GM19397 (cell line): ENCODE measurements around the gene MORC1.

ENCODE experiments used
- ATAC-seq: cut with Tn5 transposase; IDR thresholded peaks from one replicate; pipeline ENCODE4 v1.9.1; 2021; ENCODE audit warnings: mild to moderate bottlenecking, moderate library complexity; ENCODE audit not compliant: unreplicated experiment

The MORC1 gene

GRCh38 chr3:109033000-109033660 lies 84.8 kb downstream of the MORC1 start:
- no peak for ATAC-seq

GRCh38 chr3:109028753-109029152 lies 89.2 kb downstream of the MORC1 start:
- ATAC-seq, result no peak

- ATAC-seq, result no peak
These were observed 91.1 kb downstream of the MORC1 start for GRCh38 chr3:109026821-109027220.

- ATAC-seq, result no peak
These were observed 92.0 kb downstream of the MORC1 start for GRCh38 chr3:109025896-109026295.

- peak; percentile 80 for ATAC-seq
These were observed 94.2 kb downstream of the MORC1 start for GRCh38 chr3:109023656-109024254.

- no peak for ATAC-seq
These were observed 94.8 kb downstream of the MORC1 start for GRCh38 chr3:109023167-109023566.

GRCh38 chr3:109021556-109021955 lies 96.4 kb downstream of the MORC1 start:
- ATAC-seq, result no peak

- ATAC-seq, result no peak
These were observed 99.1 kb downstream of the MORC1 start for GRCh38 chr3:109018828-109019227.

GRCh38 chr3:109005443-109005842 lies 112.5 kb downstream of the MORC1 start:
- no peak for ATAC-seq

- no peak for ATAC-seq
These were observed 119.5 kb downstream of the MORC1 start for GRCh38 chr3:108998436-108998835.

- ATAC-seq, result no peak
These were observed 132.1 kb downstream of the MORC1 start for GRCh38 chr3:108985844-108986243.

- no peak for ATAC-seq
These were observed 134.9 kb downstream of the MORC1 start for GRCh38 chr3:108983051-108983450.

- ATAC-seq, result no peak
These were observed 141.9 kb downstream of the MORC1 start for GRCh38 chr3:108976058-108976457.

GRCh38 chr3:108973019-108973418 lies 144.9 kb downstream of the MORC1 start:
- ATAC-seq, result no peak

GRCh38 chr3:108972482-108972881 lies 145.5 kb downstream of the MORC1 start:
- no peak for ATAC-seq

GRCh38 chr3:108970561-108970960 lies 147.4 kb downstream of the MORC1 start:
- ATAC-seq, result no peak

- ATAC-seq, result no peak
These were observed 151.2 kb downstream of the MORC1 start for GRCh38 chr3:108966773-108967172.

GRCh38 chr3:108959017-108959416 lies 158.9 kb downstream of the MORC1 start:
- ATAC-seq, result no peak

- no peak for ATAC-seq
These were observed 164.2 kb downstream of the MORC1 start, which contains the start of gene GUCA1C for GRCh38 chr3:108953700-108954099. TSS of gene GUCA1C (minus strand) at chr3:108953879. CDS start at chr3:108953762, 117 bp downstream.

- no peak for ATAC-seq
These were observed 164.7 kb downstream of the MORC1 start for GRCh38 chr3:108953210-108953609.

- ATAC-seq, result no peak
These were observed 166.0 kb downstream of the MORC1 start for GRCh38 chr3:108951820-108952501.

GRCh38 chr3:108947855-108948254 lies 170.1 kb downstream of the MORC1 start:
- ATAC-seq, result no peak
